Measurements from ENCODE around the gene EXD2.

The EXD2 gene

DNA sequence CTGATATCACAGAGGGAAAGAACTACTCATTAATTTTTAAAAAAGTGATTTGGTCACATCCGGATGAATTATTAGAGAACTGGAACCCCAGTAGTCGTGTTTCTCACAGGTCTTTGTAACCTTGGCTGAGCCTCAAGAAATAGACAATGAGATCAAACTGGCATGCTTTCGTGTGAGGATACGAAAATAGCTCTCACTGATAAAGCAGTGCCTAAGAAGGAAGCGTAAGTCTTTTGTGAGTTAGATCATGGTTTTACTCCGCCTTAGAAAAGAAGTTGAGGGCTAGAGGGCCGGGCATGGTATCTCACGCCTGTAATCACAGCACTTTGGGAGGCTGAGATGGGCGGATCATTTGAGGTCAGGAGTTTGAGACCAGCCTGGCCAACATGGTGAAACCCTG is 34.9 kb downstream of the EXD2 start:
- TF ChIP-seq, protein P1, sequence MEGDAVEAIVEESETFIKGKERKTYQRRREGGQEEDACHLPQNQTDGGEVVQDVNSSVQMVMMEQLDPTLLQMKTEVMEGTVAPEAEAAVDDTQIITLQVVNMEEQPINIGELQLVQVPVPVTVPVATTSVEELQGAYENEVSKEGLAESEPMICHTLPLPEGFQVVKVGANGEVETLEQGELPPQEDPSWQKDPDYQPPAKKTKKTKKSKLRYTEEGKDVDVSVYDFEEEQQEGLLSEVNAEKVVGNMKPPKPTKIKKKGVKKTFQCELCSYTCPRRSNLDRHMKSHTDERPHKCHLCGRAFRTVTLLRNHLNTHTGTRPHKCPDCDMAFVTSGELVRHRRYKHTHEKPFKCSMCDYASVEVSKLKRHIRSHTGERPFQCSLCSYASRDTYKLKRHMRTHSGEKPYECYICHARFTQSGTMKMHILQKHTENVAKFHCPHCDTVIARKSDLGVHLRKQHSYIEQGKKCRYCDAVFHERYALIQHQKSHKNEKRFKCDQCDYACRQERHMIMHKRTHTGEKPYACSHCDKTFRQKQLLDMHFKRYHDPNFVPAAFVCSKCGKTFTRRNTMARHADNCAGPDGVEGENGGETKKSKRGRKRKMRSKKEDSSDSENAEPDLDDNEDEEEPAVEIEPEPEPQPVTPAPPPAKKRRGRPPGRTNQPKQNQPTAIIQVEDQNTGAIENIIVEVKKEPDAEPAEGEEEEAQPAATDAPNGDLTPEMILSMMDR (IDR thresholded peaks at IDR 0.05; ENCODE audit: low read length, missing control alignments): no peak
- DNase-seq (ENCODE audit: low read depth): peak; percentile 84
- H3K4me3 ChIP-seq (replicated peaks; ENCODE audit: low read depth, low read length): no peak overlapping the region

DNA sequence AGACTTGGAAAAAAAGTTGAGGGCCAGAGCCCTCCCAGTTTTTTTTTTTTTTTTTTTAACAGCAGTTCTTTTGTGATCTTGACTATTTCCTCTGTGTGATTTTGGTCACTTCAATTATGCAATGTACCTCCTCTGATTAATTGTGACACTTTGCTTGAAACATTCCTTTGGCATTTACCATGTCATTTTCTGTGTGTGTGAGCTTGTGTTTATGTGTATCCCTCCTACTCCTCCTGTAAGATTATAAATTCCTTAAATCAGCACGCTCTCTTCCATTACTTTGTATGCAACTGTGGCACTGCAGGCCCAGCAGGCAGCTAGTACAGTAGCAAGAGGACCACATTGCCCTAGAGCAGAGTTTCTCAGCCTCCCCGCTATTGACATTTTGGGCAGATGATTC is 35.4 kb downstream of the EXD2 start:
- no peak overlapping the region for H3K4me3 ChIP-seq (replicated peaks; ENCODE audit: low read depth, low read length)
- peak; percentile 31 for DNase-seq (ENCODE audit: low read depth)
- TF ChIP-seq, protein P1 (IDR thresholded peaks at IDR 0.05; ENCODE audit: low read length, missing control alignments): no peak

DNA sequence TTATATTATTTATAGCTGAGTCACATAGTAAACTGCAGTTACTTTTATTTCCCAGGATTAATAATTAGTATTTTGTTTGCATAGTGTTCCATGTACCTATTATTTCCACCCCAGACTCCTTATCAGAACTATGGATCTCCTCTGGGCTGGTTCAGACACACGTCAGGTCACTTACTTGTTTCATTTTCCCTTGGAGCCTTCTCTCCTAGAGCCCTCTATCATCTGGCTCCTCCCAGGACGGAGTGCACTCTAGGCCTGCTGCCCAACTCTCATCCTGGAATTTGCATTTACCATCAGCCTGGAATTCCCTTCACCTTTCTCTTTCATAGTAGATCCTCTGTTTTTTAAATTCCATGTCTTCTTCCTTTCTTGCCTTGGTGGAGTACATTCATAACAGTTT is 40.2 kb downstream of the EXD2 start:
- DNase-seq (ENCODE audit: low read depth): peak; percentile 5
- no peak overlapping the region for H3K4me3 ChIP-seq (replicated peaks; ENCODE audit: low read depth, low read length)
- TF ChIP-seq, protein P1 (IDR thresholded peaks at IDR 0.05; ENCODE audit: low read length, missing control alignments): no peak

DNA sequence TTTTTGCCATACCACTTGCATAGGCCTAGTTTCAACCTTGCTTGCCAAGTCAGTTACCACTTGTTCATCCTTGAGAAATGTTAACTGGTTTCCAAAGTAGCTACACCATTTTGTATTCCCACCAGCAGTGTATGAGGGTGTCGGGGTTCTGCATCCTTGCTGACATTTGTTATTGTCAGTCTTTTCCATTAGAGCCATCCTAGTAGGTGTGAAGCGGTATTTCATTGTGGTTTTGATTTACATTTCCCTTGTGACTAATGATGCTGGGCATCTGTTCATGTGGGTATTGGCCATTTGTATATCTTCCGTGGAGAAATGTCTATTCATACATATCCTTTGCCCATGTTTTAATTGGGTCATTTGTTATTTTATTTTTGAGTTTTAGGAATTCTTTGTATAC is 41.1 kb downstream of the EXD2 start:
- DNase-seq (ENCODE audit: low read depth): no peak
- no peak overlapping the region for H3K4me3 ChIP-seq (replicated peaks; ENCODE audit: low read depth, low read length)
- TF ChIP-seq, protein P1 (IDR thresholded peaks at IDR 0.05; ENCODE audit: low read length, missing control alignments): no peak

GRCh38 chr14:69234106-69234505 is 42.8 kb downstream of the EXD2 start:
- DNase-seq (ENCODE audit: low read depth): no peak
- H3K4me3 ChIP-seq (replicated peaks; ENCODE audit: low read depth, low read length): no peak overlapping the region
- TF ChIP-seq, protein P1 (IDR thresholded peaks at IDR 0.05; ENCODE audit: low read length, missing control alignments): no peak

- no peak overlapping the region for H3K4me3 ChIP-seq (replicated peaks; ENCODE audit: low read depth, low read length)
- DNase-seq (ENCODE audit: low read depth): no peak
- TF ChIP-seq, protein P1 (IDR thresholded peaks at IDR 0.05; ENCODE audit: low read length, missing control alignments): no peak
Measured at GRCh38 chr14:69235708-69236107, 44.4 kb downstream of the EXD2 start.

GRCh38 chr14:69237142-69237541 is 45.8 kb downstream of the EXD2 start:
- TF ChIP-seq, protein P1 (IDR thresholded peaks at IDR 0.05; ENCODE audit: low read length, missing control alignments): no peak
- no peak overlapping the region for H3K4me3 ChIP-seq (replicated peaks; ENCODE audit: low read depth, low read length)
- DNase-seq (ENCODE audit: low read depth): no peak

Data from fibroblast of pulmonary artery (primary cell).